HG03521 (cell line): ENCODE data around the gene FRS2.

Experiments used
- ATAC-seq: cut with Tn5 transposase; IDR thresholded peaks from one replicate; pipeline ENCODE4 v1.9.1; 2021; ENCODE audit warnings: mild to moderate bottlenecking, moderate library complexity; ENCODE audit not compliant: unreplicated experiment

The FRS2 gene

GRCh38 chr12:69464428-69464827, 5.8 kb upstream of the FRS2 start:
- no peak for ATAC-seq

DNA sequence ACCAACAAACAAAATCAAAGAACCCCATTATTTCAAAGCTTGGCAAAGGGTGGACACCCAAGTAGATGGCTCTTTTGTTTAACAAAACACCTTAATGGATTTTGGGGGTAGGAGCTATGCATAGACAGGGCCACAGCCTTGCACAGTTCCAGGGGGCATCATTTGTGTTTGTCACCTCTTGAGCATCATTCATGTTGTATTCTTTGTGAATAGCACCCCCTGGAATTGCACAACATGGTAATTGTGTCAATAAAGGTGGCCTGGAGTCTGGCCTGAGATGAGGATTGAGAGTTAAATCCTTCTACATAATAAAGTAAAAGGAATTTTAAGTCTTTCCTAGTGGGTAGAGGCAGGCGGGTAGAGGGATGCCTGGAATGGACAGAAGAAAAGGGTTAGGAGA, 3.3 kb upstream of the FRS2 start:
- ATAC-seq: no peak

GRCh38 chr12:69467366-69467765, 2.8 kb upstream of the FRS2 start:
- no peak for ATAC-seq

GRCh38 chr12:69468237-69469026, 1.8 kb upstream of the FRS2 start:
- no peak for ATAC-seq

GRCh38 chr12:69469854-69470188, 367 bp upstream of the FRS2 start:
- no peak for ATAC-seq

- ATAC-seq: no peak
These were observed 865 bp downstream of the FRS2 start for GRCh38 chr12:69471076-69471430.

DNA sequence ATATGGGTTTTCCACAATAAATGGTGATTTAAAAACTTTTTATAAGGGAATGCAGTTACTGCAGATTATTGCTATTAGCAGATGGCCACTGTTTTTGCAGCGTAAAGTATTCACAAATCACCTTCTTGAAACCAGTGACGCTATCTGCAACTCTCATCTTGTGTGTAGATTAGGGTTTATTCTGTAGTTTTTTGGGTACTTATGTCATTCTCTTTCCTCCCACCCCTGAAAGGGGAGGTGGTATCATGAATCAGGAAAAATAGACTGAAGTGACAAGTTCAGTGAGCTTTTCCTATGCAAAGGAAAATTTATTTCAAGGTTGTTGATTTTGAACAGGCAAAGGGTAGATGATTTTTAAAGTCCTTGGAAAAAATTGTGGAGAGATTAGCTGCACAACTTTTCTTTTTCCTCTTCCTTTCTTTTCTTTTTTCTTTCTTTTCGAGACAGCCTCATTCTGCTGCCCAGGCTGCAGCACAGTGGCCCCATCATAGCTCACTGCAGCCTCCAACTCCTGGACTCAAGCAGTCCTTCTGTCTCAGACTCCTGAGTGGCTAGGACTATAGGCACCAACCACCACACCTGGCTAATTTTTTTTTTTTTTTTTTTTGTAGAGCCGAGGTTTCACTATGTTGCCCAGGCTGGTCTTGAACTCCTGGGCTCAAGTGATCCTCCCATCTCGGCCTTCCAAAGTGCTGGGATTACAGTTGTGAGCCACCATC, 1.6 kb downstream of the FRS2 start:
- no peak for ATAC-seq

DNA sequence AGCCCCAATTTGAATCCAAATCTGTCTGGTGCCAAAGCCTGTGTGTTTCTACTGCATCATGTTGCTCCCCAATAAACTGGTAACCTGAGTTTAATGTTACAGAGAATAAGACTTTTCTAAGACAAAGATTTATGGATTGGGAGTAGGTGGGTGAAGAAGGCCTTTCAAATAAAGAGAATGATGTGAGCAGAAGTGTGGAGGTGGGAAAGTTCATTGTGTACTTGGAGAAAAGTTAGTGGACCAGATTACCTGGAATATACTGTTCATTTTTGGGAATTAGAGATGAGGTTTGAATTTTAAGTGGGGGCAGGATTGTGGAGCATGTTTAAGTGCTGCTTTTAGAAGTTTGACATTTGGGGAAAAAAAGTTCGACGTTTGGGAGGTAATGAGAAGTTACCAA, 3.1 kb downstream of the FRS2 start:
- ATAC-seq: no peak

GRCh38 chr12:69474456-69474855, 4.3 kb downstream of the FRS2 start:
- no peak for ATAC-seq

DNA sequence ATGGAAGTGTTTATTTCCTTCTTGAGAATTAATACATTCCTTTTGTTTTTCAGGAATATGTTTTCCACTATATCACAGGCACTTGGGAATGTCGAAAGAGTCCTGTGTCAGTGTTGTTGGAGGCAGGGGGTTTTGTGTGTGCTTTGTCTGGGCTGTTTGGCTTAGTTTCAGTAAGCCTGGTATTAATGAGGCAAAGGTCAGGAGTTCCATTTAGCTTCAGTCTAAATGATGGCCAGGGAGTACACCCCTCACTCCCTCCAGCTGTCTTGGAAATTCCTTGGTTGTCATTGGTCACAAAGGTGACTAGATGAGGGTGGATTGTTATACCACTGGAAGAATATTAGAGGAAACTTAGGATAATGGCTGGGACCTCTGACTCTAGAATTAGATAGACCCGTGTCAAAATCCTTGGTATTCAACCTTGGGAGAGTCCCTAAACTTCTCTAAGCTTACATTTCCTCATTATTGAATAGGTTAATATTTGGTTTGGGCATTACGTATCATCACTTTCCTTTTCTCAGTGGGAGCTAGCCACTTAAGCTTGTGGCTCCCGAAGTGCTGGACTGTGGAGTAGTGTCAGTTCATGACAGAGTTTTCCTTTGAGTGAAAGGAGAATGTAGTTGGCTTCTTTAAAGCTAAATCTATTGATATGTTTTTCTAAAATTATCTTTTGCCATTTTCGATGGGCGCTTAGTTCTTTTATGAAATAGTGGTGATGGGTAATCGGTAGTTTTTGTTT, 5.2 kb downstream of the FRS2 start:
- ATAC-seq: no peak

- ATAC-seq: no peak
These were observed 6.3 kb downstream of the FRS2 start for GRCh38 chr12:69476276-69477017.

- ATAC-seq: no peak
These were observed 9.5 kb downstream of the FRS2 start for GRCh38 chr12:69479675-69480074.

DNA sequence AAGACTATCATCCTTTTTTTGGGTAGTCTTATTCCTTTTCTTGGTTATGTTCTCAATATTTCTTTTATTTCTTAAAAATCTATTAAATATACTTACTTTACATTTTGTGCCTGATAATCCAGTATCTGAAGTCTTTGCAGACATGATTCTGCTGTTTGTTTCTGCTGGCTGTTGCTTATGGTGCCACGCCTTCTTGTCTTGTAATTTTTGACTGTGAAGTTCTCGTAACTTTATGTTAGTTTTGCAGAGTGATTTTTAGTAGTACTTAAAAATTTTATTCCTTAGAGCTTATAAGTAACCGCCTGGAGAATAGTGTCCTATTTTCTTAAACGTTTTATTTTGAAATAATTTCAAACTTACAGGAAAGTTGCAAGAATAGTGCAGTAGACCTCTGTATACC, 10.5 kb downstream of the FRS2 start:
- ATAC-seq: no peak

DNA sequence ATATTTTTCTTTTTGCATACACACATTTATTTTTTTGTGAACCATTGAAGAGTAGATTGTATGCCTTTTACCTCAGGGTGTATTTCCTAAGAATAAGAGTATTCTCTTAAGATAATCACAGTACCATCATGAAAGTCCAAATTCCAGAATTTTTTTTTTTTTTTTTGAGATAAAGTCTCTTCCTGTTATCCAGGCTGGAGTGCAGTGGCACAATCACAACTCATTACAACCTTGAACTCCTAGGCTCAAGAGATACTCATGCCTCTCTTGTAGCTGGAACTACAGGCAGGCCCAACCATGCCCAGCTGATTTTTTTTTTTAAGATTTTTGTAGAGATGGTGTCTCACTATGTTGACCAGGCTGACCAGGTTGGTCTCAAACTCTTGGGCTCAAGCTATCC, 10.9 kb downstream of the FRS2 start:
- no peak for ATAC-seq

GRCh38 chr12:69483700-69484099, 13.5 kb downstream of the FRS2 start:
- no peak for ATAC-seq

DNA sequence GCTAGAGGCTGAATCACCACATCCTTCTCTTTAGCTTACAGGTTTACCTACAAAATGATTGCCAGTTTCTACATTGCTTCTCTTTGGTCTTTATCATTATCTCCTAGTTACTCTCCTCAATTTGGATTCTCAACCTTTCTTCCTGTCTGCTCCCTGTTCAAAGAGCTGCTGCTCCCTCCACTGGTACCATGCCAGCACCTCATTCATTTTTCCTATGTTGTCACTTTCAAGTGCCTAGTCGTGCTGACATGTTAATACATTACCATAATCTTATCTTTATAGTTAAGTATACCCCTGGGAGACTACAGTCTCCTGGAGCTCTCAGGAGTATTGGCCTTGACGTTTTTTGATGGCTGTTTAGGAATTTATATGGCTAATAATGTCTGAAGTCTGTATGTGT, 14.2 kb downstream of the FRS2 start:
- no peak for ATAC-seq

- no peak for ATAC-seq
These were observed 20.9 kb downstream of the FRS2 start for GRCh38 chr12:69490920-69491643.

GRCh38 chr12:69492739-69493138, 22.6 kb downstream of the FRS2 start:
- ATAC-seq: no peak

DNA sequence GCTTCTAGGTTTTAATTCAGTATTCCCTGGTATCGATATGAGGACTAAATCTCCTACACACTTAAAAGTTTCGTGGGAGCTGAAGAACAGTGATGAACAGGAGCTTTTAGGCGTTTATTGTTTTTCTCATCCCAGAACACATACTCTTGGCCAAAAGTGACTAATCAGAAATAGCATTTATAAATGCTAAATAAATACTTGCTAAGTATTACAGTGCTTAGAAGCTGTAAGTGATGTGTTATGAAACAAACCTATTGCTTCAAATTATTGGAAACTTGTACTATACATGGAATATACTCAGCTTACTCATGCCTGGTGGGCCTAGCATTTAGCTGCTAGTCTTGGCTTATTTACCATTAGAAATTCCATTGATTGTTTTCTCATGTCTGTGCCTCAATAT, 24.9 kb downstream of the FRS2 start:
- no peak for ATAC-seq

GRCh38 chr12:69497308-69498026, 27.3 kb downstream of the FRS2 start:
- ATAC-seq: peak; percentile 85
